ENCODE data around the gene COL24A1. TPM values are rescaled to one million over a fixed set of nuclear protein-coding genes. Genes with fewer than 3 reads are reported as not detected.
A peak's percentile ranks its signal among the peaks of the same experiment; 100 is the strongest.

Gene COL24A1
- total RNA-seq, 1 experiment from 2014 or later, result 1.1 TPM

DNA sequence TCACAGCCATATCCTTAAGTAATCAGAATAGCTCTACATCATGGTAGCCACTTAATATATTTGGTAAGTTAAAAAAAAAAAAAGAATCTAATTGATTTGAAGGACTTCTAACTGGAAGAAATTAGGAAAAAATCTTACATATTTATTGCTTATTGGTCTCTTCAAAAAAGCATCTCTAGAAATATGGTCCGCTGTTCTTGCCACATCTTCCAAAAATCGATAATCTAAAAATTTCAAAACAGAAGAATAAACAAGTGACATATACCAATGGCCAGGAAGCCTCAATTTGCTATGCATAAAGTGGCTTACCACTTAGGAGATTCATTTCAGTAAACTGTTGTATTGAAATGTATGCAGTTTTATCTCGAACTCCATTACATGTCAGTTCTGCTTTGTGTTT lies 450.6 kb downstream of the COL24A1 start:
- Mint-ChIP-seq H3K27me3 (ENCODE audit: low read depth) (no peaks in the 10 kb centered on the region), H3K9me3 (no peaks in the 10 kb centered on the region), H3K4me3 (peak overlapping the region; percentile 21; the same call in 1 of the 2 replicates), H3K27ac (no peak overlapping the region), H3K4me1 (no peaks in the 10 kb centered on the region), H3K36me3 (peaks cover 31% of the 10 kb centered on the region)
- POLR2A ChIA-PET, result no interaction called here
- CTCF ChIA-PET, result no interaction called here
- no peak for DNase-seq (ENCODE audit: low spot score)
- no peak for ATAC-seq
- TF ChIP-seq, protein P1, sequence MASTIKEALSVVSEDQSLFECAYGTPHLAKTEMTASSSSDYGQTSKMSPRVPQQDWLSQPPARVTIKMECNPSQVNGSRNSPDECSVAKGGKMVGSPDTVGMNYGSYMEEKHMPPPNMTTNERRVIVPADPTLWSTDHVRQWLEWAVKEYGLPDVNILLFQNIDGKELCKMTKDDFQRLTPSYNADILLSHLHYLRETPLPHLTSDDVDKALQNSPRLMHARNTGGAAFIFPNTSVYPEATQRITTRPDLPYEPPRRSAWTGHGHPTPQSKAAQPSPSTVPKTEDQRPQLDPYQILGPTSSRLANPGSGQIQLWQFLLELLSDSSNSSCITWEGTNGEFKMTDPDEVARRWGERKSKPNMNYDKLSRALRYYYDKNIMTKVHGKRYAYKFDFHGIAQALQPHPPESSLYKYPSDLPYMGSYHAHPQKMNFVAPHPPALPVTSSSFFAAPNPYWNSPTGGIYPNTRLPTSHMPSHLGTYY (CRISPR knock-in tag; IDR thresholded peaks at IDR 0.05), result no peak

DNA sequence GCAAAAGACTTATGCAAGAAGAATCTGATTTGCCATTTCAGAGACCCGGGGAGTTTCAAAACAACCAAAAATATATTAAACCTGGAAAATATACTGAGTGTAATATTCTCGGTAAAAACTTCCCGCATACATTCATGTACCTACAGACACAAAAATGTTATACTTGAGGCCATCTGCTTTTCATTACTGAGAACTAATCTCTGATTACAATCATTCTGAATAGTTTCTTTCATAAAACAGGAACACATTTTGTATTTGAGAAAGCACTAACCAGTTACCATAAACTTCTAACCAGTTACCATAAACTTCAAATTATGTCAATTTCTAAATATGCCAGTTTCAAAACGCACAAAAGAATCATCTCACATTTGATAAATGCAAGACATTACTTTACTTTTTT lies 456.1 kb downstream of the COL24A1 start:
- H3K9me3 Mint-ChIP-seq, result no peaks in the 10 kb centered on the region; the same call in 1 of the 2 replicates
- no peaks in the 10 kb centered on the region for H3K27me3 Mint-ChIP-seq (ENCODE audit: low read depth)
- peaks cover 41% of the 10 kb centered on the region for H3K36me3 Mint-ChIP-seq
- TF ChIP-seq, protein P1 (CRISPR knock-in tag; IDR thresholded peaks at IDR 0.05), result no peak
- TF ChIP-seq, protein P2, sequence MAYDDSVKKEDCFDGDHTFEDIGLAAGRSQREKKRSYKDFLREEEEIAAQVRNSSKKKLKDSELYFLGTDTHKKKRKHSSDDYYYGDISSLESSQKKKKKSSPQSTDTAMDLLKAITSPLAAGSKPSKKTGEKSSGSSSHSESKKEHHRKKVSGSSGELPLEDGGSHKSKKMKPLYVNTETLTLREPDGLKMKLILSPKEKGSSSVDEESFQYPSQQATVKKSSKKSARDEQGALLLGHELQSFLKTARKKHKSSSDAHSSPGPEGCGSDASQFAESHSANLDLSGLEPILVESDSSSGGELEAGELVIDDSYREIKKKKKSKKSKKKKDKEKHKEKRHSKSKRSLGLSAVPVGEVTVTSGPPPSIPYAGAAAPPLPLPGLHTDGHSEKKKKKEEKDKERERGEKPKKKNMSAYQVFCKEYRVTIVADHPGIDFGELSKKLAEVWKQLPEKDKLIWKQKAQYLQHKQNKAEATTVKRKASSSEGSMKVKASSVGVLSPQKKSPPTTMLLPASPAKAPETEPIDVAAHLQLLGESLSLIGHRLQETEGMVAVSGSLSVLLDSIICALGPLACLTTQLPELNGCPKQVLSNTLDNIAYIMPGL (CRISPR knock-in tag; IDR thresholded peaks at IDR 0.05), result no peak
- no peak for TF ChIP-seq TCF7 (CRISPR knock-in tag; IDR thresholded peaks at IDR 0.05; ENCODE audit: low read depth)
- TF ChIP-seq MYBL2 (CRISPR knock-in tag; IDR thresholded peaks at IDR 0.05), result no peak
- TF ChIP-seq, protein P3, sequence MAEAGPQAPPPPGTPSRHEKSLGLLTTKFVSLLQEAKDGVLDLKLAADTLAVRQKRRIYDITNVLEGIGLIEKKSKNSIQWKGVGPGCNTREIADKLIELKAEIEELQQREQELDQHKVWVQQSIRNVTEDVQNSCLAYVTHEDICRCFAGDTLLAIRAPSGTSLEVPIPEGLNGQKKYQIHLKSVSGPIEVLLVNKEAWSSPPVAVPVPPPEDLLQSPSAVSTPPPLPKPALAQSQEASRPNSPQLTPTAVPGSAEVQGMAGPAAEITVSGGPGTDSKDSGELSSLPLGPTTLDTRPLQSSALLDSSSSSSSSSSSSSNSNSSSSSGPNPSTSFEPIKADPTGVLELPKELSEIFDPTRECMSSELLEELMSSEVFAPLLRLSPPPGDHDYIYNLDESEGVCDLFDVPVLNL (CRISPR knock-in tag; IDR thresholded peaks at IDR 0.05; ENCODE audit: borderline replicate concordance, low read depth), result no peak
- no peak for ATAC-seq
- no peak for DNase-seq (ENCODE audit: low spot score)
- H3K4me1 Mint-ChIP-seq, result no peaks in the 10 kb centered on the region
- no peak overlapping the region for H3K27ac Mint-ChIP-seq
- ChIA-PET CTCF (interaction anchor here (1.0 kb wide), 1 partner anchor 7 kb away, joined by 3 read pairs; no protein-coding TSS in a partner anchor), POLR2A (no interaction called here)
- H3K4me3 Mint-ChIP-seq, result no peak overlapping the region

DNA sequence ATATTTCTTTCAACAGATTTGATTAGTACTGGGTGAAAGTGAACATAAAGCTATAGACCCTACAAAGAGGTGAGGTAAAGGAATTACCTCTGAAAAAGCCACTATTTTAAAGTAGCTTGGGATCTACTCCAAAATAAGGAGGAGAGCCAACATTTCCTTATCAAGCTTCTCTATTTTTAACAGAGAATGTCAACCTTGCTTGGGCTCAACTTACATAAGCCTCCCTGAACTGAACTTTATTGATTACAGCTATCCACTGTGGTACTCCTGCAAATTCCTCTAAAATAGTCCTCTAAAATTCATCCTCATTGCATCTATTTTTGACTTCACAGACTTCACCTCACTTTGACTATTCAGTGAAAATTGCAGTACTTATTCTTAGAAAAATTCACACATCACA lies 458.7 kb downstream of the COL24A1 start:
- TF ChIP-seq ZNF396 (CRISPR knock-in tag; IDR thresholded peaks at IDR 0.05; ENCODE audit: borderline replicate concordance), result no peak
- no peak for TF ChIP-seq FOXJ3 (CRISPR knock-in tag; IDR thresholded peaks at IDR 0.05; ENCODE audit: borderline replicate concordance)
- TF ChIP-seq HMGA2 (CRISPR knock-in tag; IDR thresholded peaks at IDR 0.05), result no peak
- TF ChIP-seq, protein P4, sequence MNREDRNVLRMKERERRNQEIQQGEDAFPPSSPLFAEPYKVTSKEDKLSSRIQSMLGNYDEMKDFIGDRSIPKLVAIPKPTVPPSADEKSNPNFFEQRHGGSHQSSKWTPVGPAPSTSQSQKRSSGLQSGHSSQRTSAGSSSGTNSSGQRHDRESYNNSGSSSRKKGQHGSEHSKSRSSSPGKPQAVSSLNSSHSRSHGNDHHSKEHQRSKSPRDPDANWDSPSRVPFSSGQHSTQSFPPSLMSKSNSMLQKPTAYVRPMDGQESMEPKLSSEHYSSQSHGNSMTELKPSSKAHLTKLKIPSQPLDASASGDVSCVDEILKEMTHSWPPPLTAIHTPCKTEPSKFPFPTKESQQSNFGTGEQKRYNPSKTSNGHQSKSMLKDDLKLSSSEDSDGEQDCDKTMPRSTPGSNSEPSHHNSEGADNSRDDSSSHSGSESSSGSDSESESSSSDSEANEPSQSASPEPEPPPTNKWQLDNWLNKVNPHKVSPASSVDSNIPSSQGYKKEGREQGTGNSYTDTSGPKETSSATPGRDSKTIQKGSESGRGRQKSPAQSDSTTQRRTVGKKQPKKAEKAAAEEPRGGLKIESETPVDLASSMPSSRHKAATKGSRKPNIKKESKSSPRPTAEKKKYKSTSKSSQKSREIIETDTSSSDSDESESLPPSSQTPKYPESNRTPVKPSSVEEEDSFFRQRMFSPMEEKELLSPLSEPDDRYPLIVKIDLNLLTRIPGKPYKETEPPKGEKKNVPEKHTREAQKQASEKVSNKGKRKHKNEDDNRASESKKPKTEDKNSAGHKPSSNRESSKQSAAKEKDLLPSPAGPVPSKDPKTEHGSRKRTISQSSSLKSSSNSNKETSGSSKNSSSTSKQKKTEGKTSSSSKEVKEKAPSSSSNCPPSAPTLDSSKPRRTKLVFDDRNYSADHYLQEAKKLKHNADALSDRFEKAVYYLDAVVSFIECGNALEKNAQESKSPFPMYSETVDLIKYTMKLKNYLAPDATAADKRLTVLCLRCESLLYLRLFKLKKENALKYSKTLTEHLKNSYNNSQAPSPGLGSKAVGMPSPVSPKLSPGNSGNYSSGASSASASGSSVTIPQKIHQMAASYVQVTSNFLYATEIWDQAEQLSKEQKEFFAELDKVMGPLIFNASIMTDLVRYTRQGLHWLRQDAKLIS (CRISPR knock-in tag; IDR thresholded peaks at IDR 0.05; ENCODE audit: borderline replicate concordance), result no peak
- TF ChIP-seq ZNF416 (CRISPR knock-in tag; IDR thresholded peaks at IDR 0.05), result no peak
- TF ChIP-seq ATF1 (CRISPR knock-in tag; IDR thresholded peaks at IDR 0.05), result no peak
- TF ChIP-seq, protein P5, sequence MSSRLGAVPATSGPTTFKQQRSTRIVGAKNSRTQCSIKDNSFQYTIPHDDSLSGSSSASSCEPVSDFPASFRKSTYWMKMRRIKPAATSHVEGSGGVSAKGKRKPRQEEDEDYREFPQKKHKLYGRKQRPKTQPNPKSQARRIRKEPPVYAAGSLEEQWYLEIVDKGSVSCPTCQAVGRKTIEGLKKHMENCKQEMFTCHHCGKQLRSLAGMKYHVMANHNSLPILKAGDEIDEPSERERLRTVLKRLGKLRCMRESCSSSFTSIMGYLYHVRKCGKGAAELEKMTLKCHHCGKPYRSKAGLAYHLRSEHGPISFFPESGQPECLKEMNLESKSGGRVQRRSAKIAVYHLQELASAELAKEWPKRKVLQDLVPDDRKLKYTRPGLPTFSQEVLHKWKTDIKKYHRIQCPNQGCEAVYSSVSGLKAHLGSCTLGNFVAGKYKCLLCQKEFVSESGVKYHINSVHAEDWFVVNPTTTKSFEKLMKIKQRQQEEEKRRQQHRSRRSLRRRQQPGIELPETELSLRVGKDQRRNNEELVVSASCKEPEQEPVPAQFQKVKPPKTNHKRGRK (CRISPR knock-in tag; IDR thresholded peaks at IDR 0.05; ENCODE audit: borderline replicate concordance), result no peak
- no peak for TF ChIP-seq GTF2I (CRISPR knock-in tag; conservative IDR thresholded peaks at IDR 0.05)
- no peak for TF ChIP-seq ZNF138 (CRISPR knock-in tag; conservative IDR thresholded peaks at IDR 0.05)
- no peak for TF ChIP-seq SMAD3 (CRISPR knock-in tag; IDR thresholded peaks at IDR 0.05; ENCODE audit: borderline replicate concordance)
- TF ChIP-seq, protein P6, sequence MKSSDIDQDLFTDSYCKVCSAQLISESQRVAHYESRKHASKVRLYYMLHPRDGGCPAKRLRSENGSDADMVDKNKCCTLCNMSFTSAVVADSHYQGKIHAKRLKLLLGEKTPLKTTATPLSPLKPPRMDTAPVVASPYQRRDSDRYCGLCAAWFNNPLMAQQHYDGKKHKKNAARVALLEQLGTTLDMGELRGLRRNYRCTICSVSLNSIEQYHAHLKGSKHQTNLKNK (CRISPR knock-in tag; IDR thresholded peaks at IDR 0.05), result no peak
- TF ChIP-seq CREM (CRISPR knock-in tag; IDR thresholded peaks at IDR 0.05), result no peak
- CTCF ChIA-PET, result interaction anchor here (1.7 kb wide), 1 partner anchor 10 kb away, joined by 4 read pairs; the partner anchor contains the start of gene ZNHIT6
- ATAC-seq (no peak), DNase-seq (ENCODE audit: low spot score) (no peak)
- Mint-ChIP-seq H3K4me3 (no peak overlapping the region), H3K36me3 (peaks cover 24% of the 10 kb centered on the region), H3K9me3 (no peaks in the 10 kb centered on the region; the same call in 1 of the 2 replicates), H3K27ac (no peak overlapping the region), H3K27me3 (ENCODE audit: low read depth) (no peaks in the 10 kb centered on the region), H3K4me1 (no peaks in the 10 kb centered on the region)
- POLR2A ChIA-PET, result no interaction called here
